NCI-H2029 treated with DMSO at 0.1 percent for 48 hours (cell line): ENCODE data around the gene CD7.

Source experiments
- DNase-seq: peaks from one replicate; lab custom pipeline; 2025; lab: John Stamatoyannopoulos, UW

Gene CD7

DNA sequence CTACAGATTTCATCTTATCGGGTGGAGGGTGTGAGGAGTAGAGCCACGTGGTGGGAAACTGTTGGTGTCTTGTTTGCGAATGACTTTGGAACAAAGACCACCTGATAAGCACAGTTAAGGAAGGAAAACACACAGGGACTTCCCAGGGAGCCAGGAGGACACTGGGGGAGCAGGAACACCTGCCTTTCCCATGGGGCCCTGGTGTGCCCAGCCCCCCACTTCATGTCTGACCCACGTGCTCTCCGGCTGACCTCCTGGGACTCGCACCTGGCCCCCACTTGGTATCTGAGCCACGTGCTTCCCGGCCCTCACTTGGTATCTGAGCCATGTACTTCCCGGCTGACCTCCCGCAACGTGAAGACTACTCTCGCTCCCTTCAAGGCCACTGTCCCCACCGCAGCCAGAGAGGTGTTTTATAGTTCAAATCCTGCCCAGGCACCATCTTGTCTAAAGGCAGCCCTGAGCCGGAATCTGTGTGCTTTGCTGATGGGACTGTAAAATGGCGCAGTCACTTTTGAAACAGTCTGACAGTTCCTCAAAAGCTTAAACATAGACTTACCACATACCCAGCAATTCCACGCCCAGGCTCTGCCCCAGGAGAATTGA is 38.5 kb downstream of the CD7 start:
- DNase-seq: no peak

DNA sequence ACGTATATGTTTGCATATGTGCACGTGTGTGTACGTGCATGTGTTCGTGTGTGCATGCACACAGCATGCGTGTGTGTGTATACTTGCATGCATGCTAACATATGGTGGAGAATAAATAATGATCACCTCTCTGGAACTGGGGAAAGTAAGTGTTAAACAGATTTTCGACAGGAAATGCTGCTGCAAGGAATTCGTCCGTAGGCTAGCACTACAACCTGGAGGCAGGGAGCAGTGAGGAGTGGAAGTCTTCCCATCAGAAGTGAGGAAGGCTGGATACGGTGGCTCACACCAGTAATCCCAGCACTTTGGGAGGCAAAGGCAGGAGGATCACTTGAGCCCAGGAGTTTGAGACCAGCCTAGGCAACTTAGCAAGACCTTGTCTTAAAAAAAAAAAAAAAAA is 39.1 kb downstream of the CD7 start:
- DNase-seq: no peak

DNA sequence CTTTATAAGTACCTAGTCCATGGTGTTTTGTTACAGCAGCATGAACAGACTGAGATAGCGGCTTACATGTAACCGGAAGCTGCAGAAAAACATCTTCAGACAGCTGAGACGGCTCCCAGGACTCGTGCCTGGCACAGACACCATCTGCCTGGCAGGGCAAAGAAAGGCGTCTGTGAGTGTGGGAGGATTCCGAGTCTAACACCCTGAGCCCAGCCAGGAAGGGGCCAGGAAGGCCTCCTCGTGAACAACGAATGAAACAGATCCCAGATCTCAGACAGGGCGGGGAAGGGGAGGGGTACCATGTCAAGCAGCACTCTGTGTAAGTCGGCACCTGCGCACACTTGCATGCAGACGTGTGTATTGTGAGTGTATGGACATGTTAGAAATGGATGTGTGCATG is 39.6 kb downstream of the CD7 start:
- no peak for DNase-seq

DNA sequence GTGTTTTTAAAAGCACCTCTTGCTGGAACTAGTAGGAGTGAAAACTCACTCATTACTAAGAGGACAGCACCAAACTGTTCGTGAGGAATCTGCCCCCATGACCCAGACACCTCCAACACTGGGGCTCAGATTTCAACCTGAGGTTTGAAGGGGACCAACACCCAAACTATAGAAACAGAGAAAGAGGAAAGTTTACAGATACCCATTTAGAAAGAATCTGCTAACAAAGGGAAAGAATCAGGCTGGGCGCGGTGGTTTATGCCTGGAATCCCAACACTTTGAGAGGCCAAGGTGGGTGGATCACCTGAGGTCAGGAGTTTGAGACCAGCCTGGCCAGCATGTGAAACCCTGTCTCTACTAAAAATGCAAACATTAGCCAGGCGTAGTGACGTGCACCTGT is 40.5 kb downstream of the CD7 start:
- DNase-seq: no peak

DNA sequence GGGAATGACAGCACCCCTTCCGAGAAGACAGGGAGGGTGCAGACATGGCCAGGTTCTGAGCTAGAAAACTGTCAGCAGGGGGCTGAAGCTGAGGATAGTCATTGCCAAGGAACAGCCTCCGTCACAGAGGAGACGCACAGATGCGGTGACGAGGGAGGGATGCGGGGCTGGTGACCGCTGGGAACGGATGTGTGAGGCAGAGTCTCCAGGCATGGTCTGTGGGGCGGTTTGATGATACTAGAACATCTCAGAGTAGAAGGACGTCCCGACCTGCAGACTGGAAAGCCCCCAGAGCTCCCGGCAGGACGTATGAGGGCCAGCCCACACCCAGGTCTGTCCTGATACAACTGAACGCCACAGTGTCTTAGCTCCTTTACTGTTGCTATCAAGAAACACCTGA is 42.1 kb downstream of the CD7 start:
- no peak for DNase-seq

DNA sequence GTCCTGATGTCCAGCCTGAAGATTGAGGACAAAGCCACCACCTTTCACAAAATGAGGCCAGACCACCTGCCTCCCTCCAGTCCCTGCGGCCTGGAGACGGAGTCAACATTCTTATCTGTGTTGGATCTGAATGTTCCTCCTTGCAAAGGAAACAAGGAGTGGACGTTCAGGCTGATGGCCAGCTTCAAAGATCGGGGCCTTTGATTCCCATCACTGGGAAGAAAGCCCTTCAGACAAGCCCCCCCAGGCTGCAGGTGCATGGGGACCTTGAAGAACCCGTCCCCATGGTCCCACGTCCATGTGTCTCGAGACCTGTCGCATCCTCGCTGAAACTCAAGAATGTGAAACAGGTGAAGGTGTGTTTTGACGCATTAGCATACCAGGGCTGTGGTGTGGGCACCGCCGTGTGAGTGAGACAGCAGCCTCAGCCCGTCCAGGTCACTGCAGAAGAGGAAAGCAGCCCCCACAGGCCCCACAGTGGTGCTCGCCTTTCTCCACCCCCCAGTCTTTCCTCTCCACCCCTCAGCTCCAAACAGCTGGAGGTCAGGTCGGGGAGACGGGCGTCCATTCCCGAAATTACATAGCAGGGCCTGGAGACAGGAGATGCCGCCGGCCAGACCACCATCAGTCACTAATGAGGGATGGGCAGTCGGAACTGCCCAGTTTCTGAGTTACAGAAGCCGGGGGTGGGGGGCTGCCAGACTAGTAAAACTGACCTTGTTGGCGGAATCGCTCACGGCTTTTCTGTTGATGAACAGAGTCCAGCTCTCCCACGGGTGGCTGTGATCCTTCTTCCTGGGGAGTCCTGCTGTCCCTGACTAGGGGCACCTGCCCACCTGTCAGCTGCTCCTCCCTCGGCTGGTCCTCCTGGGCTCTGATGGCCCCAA is 43.0 kb downstream of the CD7 start:
- DNase-seq: no peak

DNA sequence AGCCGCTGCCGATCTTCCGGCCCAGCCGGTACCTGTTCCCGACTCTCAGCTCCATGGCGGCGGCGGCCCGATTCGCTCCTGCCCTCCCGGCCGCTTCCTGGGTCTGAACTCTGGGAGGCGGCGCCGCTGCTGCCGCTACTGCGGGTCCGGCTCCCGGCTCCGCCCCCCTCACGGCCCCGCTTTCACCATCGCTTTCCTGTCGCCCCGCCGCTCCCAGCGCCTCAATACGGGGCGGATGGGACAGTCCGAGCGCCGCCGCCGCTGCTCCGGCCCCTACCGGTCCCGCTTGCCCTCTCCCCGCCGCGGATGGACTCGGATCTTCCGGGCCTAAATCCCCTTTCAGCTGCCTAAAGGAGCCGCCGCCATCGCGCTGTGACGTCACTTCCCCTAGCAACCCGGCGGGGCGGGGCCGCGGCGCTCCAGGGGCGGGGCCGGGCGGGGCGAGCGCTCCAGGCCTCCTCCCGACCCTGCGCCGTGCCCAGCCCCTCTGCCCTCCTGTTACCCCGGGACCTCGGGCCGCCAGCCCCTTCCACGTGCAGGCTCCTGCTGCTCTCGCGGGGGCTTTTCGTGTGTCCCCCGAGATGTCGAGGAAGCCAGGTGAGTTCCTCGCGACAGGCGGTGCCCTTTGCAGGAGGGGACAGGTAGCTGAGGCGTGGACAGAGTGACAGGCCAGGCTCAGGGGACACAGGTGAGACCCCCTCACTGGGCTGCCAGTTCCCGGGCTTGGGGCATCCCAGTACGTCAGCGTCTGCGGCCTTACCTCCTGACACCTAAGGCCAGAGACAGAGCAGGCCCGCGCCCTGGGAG is 43.9 kb downstream of the CD7 start, which contains the start of gene CSNK1D:
TSS of gene CSNK1D (minus strand) at position 374 of the 807 bp plus-strand sequence. CDS start at position 55, 319 bp downstream.
- peak; percentile 52 for DNase-seq

DNA sequence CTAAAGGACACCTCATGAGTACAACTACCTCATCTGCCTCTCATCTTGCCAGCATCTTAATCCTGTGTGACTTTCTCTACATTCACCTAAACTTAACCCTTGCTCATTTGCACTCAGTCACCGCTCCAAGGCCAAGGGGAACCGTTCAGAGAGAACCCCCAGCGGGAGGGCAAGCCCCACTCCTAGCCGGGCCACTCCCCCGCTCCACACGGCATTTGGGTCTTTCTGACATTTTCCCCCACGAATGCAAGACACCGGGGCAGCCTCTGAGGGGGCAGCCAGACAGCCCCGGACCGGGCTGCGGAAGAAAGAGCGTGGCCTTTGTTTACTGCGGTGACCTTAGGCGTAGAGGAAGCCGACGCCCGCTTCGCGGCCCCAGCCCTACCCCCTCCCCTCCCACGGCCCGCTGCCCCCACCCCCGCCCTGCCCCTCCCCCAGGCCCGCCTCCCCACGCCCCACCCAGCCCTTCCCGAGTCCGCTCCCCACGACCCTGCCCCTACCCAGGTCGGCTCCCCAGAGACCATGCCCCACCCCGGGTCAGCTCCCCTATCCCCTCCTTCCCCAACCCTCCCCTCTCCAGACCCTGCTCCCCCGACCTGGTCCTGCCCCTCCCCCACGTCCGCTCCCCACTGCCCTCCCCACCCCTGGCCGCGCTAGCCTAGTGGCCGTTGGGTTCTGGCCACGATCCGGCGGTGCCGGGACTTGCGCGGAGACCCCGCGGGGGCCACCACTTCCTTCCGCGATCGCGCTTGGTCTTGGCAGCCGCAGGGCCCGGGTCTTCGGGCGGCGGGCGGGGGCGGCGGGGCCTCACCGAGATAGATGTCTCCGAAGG is 44.7 kb downstream of the CD7 start:
- DNase-seq: no peak

DNA sequence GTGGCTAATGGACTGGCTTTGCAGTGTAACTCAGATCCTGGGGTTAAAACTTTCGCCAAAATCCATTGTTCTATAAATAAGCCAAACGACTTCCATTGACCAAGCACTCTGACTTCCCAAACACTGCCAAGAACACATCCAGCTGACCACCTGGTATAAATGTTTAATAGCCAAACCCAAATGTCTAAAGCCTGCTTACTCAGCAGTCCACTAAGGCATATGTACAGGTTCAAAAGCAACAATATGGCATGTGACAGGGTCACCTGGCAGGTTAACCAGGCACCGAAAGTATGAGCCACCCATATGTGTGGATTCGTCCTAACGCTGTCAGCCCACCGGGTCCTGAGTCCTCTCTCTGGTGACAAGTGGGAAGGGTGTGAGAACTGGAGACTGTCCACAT is 46.0 kb downstream of the CD7 start:
- DNase-seq: no peak

DNA sequence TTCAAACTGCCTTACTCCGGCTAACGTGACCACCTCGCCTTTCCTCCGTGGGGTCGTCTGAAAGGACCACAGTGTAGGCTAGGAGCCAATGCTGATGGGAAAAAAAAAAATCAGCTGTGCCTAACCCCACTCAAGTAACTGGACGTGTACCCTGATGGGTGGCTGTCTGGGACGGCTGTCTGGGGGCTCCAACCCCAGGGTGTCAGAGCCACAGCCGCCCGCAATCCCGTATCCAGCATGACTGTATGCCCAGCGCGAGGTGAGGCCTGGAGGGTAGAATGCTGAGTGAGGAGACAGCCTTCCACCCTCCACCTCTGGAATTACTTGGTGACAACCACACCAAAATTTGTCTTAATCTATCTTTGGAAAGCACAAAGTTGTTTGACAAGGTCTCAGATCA is 46.8 kb downstream of the CD7 start:
- DNase-seq: no peak

DNA sequence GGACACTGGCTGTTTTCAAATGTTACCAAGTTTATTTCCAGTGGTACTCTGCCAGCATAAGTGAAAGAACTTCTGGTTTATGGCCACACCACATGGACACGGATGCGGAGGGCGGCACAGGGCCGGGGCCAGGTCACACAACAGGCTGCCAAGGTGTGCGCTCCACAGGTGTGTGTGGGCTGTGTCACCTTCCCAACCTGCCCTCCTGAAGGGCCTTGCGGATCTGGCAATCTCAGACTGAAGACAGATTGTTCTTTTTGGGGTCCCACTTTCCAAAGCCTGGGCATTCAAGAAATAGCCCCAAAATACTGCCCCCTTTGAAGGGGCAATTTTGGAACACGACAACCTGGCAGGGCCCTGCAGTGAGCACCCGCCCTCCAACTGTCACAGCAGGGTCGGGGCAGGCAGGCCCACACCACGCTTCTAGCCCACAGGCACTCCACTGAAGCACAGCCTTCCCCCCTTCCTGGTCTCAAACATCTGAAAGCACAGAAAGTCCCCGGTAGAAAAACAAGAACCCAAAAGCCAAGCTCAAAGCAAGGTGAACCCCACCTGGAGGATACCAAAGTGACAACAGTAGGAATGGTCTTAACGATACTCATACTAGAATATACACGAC is 47.4 kb downstream of the CD7 start:
- DNase-seq: no peak

DNA sequence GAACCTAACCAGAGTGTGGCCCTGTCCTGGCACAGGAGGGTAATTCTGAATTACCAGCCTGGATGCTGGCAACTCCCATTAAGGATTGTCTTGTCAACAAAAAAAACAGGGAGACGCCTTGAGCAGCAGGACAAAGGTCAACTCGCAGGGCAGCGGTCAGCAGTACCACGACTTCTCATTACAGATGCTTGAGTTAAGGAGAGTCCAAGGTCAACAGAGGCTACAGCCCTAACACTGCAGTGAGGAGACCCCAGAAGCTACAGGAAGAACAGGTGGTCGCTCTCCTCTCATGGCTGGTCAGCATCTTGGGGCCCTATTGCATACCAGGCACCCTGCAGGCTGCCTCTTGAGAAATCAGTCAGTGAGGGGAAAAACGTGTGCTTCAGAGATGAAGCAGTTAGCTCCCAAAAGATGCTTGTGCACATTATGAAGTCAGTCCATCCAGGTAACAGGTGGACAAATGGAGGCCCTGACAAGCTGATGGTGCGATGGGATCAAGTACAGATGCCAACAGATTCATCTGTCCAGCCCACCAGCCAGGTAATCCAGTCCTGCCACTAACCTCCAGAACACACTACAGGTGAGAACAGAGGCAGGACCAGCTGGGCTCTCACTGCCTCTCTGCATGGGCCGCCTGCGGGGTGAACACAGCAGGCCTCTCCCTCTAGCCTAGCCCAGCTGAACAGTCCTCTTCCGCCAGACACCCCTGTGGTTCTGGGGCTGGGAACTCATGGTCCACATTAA is 48.1 kb downstream of the CD7 start:
- DNase-seq: no peak

DNA sequence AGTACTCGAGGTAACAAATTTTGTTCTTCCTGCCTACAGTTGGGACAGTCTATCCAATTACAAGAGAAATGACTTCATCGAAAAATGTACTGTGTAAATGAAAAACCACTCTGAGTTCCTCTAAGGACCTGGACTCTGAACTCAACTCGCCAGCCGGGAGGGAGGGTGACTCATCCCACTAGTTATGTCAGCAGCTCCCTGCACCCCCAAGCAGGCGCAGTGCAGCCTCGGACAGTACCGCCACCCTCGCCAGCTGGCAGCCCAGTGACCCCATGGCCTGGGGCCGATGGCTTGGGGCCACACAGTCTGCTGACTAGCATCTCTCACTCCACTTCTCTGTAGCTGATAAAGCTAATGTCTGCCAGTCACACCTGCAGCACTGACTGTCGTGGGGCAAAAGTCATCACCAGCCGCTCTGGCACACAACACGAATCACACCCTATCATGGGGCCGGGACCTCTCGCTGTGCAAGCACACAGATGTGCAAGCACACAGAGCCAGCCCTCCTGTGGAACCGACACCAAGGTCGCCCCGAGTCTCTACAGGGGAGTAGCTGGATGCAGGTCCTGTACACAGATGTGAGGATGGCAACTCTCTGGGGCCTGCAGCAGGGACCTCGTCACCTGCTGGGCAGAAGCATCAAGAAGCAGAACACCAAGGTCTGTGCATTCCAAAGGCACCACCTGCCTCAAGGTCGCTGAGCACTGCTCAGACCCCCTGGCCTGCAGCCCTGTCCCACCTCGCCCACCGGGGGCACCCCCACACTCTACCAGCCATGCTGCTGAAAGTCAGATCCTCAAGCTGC is 49.6 kb downstream of the CD7 start:
- DNase-seq: no peak

DNA sequence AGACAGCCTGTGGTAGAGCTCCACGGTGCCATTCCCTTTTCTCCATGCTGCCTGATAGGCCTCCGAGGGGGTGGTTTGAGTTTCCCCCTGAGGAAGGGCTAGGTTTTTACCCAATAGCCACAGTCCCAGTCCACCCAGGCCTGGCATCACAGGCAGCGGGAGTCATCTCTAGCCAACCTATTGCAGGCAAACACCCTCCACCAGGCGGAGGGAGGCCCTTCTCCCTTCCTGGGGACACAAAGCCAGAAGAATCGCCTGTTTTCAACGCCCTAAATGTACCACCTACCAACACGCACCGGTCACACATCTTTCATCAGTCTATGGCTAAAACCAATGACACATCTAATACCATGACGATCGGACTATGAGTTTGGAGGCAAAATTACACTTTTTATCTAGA is 51.3 kb downstream of the CD7 start:
- DNase-seq: no peak
